GM18867 (cell line): Measurements from ENCODE around the gene POLA1.
"Not testable (repeated sequence)": the region's sequence is repeated elsewhere in the genome, so short reads cannot be mapped to it uniquely, and the experiment has no call there.

Source experiments
- ATAC-seq: cut with Tn5 transposase; IDR thresholded peaks from one replicate; pipeline ENCODE4 v1.9.1; 2021; ENCODE audit warnings: mild to moderate bottlenecking, moderate library complexity; ENCODE audit not compliant: unreplicated experiment

POLA1 gene

GRCh38 chrX:24796204-24796603 lies 102.5 kb downstream of the POLA1 start:
- ATAC-seq: no peak

- ATAC-seq: no peak
Observed at GRCh38 chrX:24799078-24799477, 105.4 kb downstream of the POLA1 start.

GRCh38 chrX:24799565-24799964 lies 105.8 kb downstream of the POLA1 start:
- ATAC-seq: no peak

- ATAC-seq: no peak
Observed at GRCh38 chrX:24805201-24805600, 111.5 kb downstream of the POLA1 start.

GRCh38 chrX:24819807-24820206 lies 126.1 kb downstream of the POLA1 start:
- not testable (repeated sequence) for ATAC-seq

GRCh38 chrX:24828147-24828546 lies 134.4 kb downstream of the POLA1 start:
- no peak for ATAC-seq

GRCh38 chrX:24828600-24828999 lies 134.9 kb downstream of the POLA1 start:
- ATAC-seq: no peak

- ATAC-seq: no peak
Observed at GRCh38 chrX:24833695-24834094, 140.0 kb downstream of the POLA1 start.

- ATAC-seq: no peak
Observed at GRCh38 chrX:24837966-24838365, 144.2 kb downstream of the POLA1 start.

GRCh38 chrX:24838629-24839028 lies 144.9 kb downstream of the POLA1 start:
- no peak for ATAC-seq

GRCh38 chrX:24839331-24839730 lies 145.6 kb downstream of the POLA1 start:
- ATAC-seq: no peak

- no peak for ATAC-seq
Observed at GRCh38 chrX:24842486-24842885, 148.8 kb downstream of the POLA1 start.

GRCh38 chrX:24846550-24847150 lies 152.9 kb downstream of the POLA1 start:
- ATAC-seq: no peak

- no peak for ATAC-seq
Observed at GRCh38 chrX:24851289-24851688, 157.6 kb downstream of the POLA1 start.

- no peak for ATAC-seq
Observed at GRCh38 chrX:24851780-24852179, 158.1 kb downstream of the POLA1 start.

- ATAC-seq: no peak
Observed at GRCh38 chrX:24858004-24858746, 164.5 kb downstream of the POLA1 start.

GRCh38 chrX:24859211-24859841 lies 165.6 kb downstream of the POLA1 start:
- ATAC-seq: no peak

- ATAC-seq: no peak
Observed at GRCh38 chrX:24860140-24860539, 166.4 kb downstream of the POLA1 start.

- no peak for ATAC-seq
Observed at GRCh38 chrX:24862343-24862742, 168.6 kb downstream of the POLA1 start.

GRCh38 chrX:24863779-24864178 lies 170.1 kb downstream of the POLA1 start:
- ATAC-seq: not testable (repeated sequence)

GRCh38 chrX:24870143-24870542 lies 176.4 kb downstream of the POLA1 start:
- no peak for ATAC-seq

GRCh38 chrX:24874604-24875247 lies 181.0 kb downstream of the POLA1 start:
- no peak for ATAC-seq
